GM19025 (cell line): ENCODE measurements around the gene ZNF836.
"Not testable (repeated sequence)": the region's sequence is repeated elsewhere in the genome, so short reads cannot be mapped to it uniquely, and the experiment has no call there.

Source experiments
- ATAC-seq: cut with Tn5 transposase; IDR thresholded peaks from one replicate; pipeline ENCODE4 v1.9.1; 2021; ENCODE audit warnings: mild to moderate bottlenecking, low read depth, moderate library complexity; ENCODE audit not compliant: unreplicated experiment

Gene ZNF836

GRCh38 chr19:52171321-52172169 is at the start of gene ZNF836:
Gene ZNF836, minus strand, starts transcription at chr19:52171621. Its CDS starts 3,549 bp downstream, at chr19:52168072.
- ATAC-seq: peak; percentile 64

- no peak for ATAC-seq
These were observed 49.6 kb upstream of the ZNF836 start for GRCh38 chr19:52221031-52221430.

DNA sequence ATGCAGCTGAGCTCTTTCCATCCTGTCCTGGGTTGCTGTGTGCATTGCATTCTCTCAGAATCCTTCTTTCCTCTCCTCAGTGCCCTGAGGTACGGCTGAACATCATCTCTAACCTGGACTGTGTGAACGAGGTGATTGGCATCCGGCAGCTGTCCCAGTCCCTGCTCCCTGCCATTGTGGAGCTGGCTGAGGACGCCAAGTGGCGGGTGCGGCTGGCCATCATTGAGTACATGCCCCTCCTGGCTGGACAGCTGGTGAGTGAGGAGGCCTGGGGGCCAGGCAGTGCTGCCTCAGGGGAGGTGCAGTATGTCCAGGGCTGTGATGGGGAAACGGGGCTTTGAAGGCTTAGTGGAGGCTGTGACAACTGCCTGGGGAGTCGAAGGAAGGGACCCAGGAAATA is 48.2 kb upstream of the ZNF836 start:
- no peak for ATAC-seq

GRCh38 chr19:52217576-52217975 is 46.2 kb upstream of the ZNF836 start:
- ATAC-seq: no peak

DNA sequence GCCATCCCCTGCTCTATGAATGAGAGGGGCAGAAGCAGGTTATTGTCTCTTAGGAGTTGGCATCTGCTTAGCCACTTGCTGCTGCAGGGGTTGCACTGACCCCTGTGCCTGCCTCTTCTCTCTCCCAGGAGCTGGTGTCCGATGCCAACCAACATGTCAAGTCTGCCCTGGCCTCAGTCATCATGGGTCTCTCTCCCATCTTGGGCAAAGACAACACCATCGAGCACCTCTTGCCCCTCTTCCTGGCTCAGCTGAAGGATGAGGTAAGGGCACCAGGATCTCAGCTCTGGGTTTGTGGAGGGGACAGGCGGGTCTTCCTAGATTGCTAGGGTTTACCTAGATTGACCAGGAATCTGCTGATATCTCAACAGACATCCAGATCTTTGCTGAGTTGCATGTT is 45.0 kb upstream of the ZNF836 start:
- ATAC-seq: no peak

GRCh38 chr19:52214241-52214640 is 42.8 kb upstream of the ZNF836 start:
- ATAC-seq: no peak

- no peak for ATAC-seq
These were observed 41.3 kb upstream of the ZNF836 start for GRCh38 chr19:52212572-52213255.

- no peak for ATAC-seq
These were observed 40.6 kb upstream of the ZNF836 start for GRCh38 chr19:52211926-52212571.

GRCh38 chr19:52211203-52211602 is 39.8 kb upstream of the ZNF836 start:
- no peak for ATAC-seq

- no peak for ATAC-seq
These were observed 35.1 kb upstream of the ZNF836 start for GRCh38 chr19:52206481-52206880.

GRCh38 chr19:52200755-52201391 is 29.5 kb upstream of the ZNF836 start:
- not testable (repeated sequence) for ATAC-seq

GRCh38 chr19:52200044-52200443 is 28.6 kb upstream of the ZNF836 start:
- no peak for ATAC-seq

DNA sequence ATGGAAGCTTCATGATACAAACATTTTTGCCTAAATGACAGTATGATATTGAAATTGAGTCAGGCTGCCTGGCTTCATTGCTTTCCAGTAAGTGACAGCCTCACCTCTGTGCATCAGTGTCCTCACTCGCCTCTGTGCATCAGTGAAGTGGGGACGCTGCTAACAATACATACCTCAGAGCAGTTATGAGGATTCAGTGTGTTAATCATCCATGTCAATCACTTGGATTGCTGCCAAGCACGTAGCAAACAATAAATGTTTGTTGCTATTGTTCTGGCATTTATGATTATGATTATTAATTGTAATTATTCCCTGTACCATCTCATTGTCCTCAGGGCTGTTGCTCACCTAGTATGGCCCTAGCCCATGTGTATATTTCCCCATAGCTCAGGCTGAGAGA is 27.3 kb upstream of the ZNF836 start:
- ATAC-seq: no peak

DNA sequence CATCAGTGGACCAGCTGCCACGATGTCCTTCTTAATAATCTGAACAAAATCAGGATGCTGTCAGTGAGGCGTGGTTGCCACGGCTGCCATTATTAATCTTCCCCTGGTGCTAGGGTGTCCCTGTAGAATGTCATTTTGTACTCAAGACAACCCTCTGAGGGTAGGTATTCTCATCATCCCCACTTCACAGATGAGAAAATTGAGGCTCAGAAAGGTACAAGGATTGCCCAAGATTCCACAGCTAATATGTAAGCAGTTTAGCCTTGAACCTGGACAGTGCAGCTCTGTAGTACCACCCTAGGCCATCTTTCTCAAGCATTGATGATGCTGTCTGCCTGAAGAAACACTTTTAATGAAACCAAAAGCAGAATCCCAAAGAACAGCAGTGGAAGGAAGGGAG is 26.5 kb upstream of the ZNF836 start:
- no peak for ATAC-seq

GRCh38 chr19:52196256-52196967 is 25.0 kb upstream of the ZNF836 start:
- no peak for ATAC-seq

GRCh38 chr19:52191951-52192350 is 20.5 kb upstream of the ZNF836 start:
- no peak for ATAC-seq

DNA sequence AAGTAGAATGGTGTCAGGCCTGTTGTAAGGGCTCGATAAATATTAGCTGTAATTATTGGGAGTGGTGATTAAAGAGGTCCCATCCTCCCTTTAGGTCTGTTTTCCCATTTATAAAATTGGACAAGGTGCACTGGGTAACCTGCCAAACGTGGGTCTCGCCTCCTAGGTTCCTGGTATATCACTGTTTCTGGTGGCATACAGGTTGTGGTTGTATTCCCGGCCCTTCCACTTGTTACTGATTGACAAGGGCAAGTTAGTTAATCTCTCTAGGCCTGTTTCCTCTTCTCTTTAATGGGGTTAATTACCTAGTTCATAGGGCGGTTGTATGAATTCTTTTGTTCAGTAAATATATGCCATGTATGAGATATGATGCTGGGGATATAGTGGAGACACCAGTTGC is 20.0 kb upstream of the ZNF836 start:
- ATAC-seq: no peak

GRCh38 chr19:52190487-52191293 is 19.3 kb upstream of the ZNF836 start:
- no peak for ATAC-seq

GRCh38 chr19:52189735-52190486 is 18.5 kb upstream of the ZNF836 start, which contains the start of gene PPP2R1A:
Gene PPP2R1A, plus strand, starts transcription at chr19:52190052. Its CDS starts 45 bp downstream, at chr19:52190097.
- peak; percentile 91 for ATAC-seq
